ENCODE results near the gene SLC25A45.

The SLC25A45 gene

GRCh38 chr11:65389294-65389980 is 7.0 kb upstream of the SLC25A45 start:
- DNase-seq (ENCODE audit: low read depth, low spot score), result no peak

DNA sequence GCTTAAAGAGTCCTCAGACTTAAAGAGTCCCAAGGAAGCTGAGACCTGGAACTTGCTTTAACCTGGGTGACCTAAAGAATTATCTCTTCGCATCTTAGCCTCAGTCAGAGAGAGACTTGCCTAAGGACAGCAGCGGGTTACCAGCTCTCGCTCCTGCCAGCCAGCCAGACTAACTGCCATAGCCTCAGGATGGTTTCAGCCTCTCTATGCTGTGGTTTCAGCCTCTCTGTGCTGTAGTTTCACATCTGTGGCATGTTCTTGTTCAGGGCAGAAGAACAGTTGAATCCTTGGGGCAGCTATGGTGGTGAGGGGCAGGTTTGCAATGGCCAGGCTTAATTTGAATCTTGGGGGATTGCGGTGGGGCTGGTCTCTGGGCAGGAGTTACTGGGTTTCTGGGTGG is 6.3 kb upstream of the SLC25A45 start:
- no peak for DNase-seq (ENCODE audit: low read depth, low spot score)

GRCh38 chr11:65386307-65387140 is 4.1 kb upstream of the SLC25A45 start, which contains the start of gene FRMD8:
FRMD8 (plus strand) TSS chr11:65386637; CDS start chr11:65387037, 400 bp downstream.
- peak; percentile 94 for DNase-seq (ENCODE audit: low read depth, low spot score)

DNA sequence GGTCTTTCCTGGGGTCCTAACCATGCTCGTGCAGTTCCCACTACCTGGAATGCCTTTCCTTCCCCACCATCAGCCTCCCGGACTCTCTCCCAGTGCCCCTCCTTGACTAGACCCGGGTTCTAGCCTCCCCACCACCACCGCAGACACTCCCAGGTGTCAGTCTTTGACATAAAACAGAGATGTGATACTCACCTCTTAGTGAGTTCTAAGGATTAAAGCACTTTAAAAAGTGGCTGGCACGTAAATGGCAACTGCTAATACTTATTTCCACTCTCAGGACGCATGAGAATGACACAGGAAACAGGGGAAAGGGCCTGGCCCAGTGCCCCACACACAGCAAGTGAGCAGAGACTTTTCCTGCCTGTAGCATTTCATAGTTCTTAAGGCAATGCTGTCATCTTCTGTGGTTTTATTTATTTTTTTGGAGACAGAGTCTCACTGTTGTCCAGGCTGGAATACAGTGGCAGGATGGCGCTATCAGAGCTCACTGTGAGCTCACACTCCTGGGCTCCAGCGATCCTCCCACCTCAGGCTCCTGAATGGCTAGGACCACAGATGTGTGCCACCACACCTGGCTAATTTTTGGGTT is 1.9 kb upstream of the SLC25A45 start:
- no peak for DNase-seq (ENCODE audit: low read depth, low spot score)

DNA sequence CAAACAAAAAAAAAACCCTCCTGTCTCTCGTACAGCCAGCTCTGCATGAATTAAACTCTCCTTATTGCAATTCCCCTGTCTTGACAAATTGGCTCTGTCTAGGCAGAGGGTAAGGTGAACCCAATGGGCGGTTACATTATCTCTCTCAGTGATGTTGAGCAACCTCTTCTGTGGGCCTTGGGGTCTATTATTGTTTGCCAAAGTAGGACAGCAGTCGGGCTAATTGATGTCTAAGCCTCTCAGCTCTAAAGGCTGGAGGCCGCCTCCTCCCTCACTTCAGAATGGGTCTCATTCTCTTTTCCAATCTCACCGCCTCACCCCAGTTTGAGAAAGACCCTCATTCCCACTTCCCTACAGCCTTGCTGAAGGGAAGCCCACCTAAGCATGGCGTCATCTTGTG is 1.3 kb upstream of the SLC25A45 start:
- DNase-seq (ENCODE audit: low read depth, low spot score), result no peak

DNA sequence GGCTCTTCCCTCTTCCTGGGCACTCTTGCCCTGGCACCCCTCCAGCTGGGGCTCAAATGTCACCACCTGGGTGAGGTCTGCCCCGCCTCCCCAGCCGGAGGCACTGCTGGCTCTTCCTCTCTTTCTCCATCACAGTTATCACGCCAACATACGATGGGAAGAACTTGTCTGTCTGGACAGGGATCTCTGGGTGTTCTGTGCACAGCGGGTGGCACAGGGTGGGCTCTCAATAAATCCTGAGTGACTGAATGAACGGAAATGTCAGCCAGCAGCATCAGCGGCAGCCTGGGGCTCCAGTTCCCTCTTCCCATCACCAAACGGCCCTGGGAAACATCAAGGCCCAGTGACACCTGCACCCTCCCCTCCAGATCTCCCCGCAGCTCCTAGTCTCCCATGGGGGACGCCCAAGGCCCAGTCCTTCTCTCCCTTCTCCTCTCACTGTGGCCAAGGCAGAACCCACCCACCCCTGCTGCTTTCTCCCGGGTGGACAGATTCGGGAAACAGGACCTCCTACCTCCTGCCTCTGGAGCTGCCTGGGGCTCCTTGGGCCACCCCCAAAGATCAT is 440 bp upstream of the SLC25A45 start:
- DNase-seq (ENCODE audit: low read depth, low spot score), result no peak

- DNase-seq (ENCODE audit: low read depth, low spot score), result peak; percentile 85
These were observed 772 bp downstream of the SLC25A45 start for GRCh38 chr11:65381716-65382032.

DNA sequence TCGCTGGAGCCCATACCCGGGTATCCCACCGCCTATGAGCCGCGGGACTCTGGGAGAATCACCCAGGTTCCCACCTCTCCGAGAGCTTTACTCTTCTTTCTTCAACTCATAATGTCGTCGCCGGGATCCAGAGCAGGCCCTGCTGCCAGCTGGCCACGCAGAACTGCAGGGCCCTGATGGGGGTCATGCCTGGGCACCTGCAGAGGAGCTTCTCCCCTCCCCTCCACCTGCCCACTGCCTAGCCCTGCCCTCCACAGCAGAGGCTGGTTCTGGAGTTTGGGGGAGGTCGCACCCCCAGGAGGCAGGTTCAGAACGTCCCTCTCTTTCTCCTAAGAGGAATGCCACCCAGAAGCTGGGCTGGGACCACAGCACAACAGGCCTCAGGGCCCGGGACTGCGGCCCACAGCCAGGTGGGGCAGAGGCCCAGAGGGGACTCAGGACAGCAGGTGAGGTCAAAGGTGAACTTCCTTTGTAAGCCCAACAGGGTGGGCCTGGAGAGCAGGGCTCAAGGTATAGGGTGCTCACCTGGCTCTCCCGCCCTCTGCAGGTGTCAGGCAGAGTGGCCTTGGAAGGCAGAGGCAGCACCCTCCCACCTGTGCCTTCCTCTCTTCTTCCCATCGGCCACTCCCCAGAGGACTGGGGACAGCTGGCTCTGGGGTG is 1.9 kb downstream of the SLC25A45 start:
- DNase-seq (ENCODE audit: low read depth, low spot score), result no peak

DNA sequence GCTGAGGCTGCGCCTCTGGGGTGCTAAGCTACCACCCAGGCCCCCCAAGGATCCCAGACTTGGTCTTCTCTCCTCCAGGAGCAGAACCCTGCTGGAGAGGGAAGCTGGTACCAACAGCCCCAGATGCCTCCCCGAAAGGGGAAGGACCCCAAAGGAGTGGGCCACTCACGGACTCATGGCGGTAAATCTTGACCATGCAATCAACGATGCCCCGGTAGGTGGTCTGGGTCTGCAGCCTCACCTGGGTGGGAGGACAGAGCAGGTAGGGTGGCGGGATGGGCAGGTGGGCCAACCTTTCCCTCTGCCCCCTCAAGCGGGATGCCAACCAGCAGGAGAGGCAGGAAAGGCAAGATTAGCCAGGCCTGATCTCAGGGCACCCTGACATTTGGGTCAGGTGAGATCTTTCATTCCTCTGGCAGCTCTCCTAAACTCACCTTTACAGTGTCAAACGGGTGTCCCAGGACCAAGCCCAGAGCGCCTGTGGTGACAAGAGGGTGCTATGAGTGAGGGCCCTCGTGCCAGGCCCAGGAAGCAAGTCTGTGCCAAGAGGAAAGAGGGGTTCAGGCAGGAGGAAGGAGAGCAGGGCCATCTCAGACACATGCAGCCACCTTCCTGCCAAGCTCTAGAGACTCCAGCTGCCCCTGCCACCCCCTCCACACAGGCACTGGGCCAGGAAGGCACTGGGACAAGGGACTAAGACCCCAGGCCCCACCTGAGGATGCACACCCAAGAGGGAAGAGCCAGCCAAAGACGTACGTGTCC is 2.6 kb downstream of the SLC25A45 start:
- DNase-seq (ENCODE audit: low read depth, low spot score), result no peak

DNA sequence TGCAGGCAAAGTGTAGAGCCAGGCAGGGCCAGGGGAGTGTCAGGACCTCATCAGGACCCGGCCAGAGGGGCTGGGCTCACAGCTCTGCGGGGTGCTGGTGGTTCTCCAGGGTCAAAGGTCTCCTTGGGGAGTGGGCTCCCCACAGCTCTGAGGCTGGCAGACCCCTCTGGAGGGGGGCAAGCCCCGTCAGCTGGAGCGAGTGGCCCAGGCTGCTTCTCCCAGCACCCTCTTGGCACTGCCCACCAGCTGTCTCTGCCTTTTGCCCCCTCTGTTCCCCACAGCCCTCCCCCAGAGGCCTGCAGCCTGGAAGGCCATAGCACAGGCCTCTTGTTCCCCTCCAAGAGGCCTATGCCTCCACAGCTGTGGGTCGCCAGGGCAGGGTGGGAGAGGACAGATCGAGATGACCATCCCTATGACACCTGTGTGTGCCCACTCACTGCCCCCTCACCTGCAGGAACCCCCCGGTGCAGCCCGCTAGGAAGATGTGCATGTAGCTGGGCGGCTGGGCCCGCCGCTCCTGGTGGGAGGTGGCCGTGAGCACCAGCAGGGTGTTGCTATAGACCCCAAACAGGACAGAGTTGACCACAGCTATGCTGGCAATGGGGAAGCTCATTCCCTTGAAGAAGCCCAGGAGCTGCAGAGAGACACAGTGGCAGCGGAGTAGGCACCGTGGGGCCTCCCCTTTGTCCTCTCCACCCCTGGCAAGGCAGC is 3.4 kb downstream of the SLC25A45 start:
- peak; percentile 22 for DNase-seq (ENCODE audit: low read depth, low spot score)

DNA sequence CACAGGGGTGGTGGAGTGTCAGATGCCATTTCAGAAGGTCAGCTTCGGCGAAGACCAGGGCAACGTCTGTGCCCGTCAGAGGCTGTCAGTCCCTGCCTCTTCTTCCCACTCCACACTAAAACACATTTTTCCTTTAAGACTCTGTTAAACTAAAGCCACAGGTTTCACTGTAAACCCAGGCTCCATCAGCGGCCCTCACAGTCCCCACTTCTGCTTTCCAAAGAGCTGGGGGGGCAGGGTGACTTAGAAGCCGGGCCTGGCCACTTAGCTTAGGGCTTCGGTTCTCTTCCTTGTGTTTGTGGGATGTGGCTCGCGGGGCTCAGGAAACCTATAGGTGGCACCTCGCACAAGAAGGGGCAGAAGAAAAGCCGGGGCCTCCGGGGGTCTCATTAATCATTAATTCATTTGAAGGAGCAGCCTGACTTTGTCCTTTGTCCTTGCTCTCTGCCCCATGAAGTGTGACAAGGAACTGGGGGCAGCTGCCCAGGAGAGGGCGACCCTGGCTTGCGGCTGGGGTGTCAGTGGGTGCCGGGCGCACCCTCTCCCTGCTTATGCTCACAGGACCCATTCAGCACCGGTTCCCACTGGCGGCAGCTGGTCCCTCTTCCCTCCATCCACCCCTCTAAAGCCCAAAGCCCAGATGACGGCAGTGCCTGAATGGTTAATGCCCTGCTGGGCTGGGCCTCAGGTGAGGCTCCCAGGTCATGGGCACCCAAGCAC is 4.1 kb downstream of the SLC25A45 start:
- DNase-seq (ENCODE audit: low read depth, low spot score), result no peak

GRCh38 chr11:65377777-65378176 is 4.7 kb downstream of the SLC25A45 start:
- no peak for DNase-seq (ENCODE audit: low read depth, low spot score)

- DNase-seq (ENCODE audit: low read depth, low spot score), result no peak
These were observed 5.4 kb downstream of the SLC25A45 start for GRCh38 chr11:65377036-65377435.

DNA sequence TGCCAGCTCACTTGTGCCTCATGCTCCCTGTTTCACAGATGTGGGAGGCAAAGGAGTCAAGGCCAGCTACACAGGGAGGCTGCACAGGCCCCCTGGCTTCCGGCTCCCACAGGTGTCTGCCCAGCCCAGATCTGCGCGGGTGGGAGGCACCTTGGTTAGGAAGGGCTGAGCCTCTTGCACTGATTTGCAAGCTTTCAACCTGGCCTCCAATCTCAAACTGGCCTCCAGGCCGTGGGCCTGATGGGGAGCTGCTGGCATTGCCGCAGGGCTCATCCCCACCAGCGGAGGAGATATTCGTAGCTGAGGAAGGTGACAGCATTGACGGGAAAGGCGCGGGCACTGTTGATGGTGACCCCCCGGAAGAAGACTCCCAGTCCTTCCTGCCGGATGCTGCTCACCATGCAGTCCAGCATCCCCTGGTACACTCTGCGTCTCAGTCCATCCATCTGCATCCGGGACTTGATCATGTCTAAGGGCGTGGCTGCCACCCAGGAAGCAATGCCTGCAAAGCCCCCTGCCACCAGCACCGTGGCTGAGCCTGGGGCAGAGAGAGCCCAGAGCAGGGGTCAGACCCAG is 6.2 kb downstream of the SLC25A45 start:
- DNase-seq (ENCODE audit: low read depth, low spot score), result no peak

DNA sequence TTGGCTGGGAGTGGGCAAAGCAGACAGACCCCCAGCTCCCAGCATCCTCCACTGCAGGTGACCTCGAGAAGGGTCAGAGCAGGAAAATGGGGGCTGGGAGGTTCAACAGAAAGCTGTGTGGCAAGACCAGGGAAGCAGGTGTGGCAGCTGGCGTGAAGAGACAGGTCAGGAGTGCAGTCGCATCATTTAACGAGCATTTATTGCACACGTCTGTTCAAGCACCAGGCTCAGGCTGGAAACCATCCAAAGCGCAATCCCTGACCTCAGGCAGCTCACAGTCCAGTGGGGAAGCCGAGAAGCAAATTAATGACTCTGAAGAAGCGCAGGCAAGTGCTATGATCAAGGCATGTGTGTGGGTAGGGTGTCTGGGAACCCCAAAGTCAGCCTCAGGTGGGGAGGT is 7.4 kb downstream of the SLC25A45 start:
- DNase-seq (ENCODE audit: low read depth, low spot score), result no peak

DNA sequence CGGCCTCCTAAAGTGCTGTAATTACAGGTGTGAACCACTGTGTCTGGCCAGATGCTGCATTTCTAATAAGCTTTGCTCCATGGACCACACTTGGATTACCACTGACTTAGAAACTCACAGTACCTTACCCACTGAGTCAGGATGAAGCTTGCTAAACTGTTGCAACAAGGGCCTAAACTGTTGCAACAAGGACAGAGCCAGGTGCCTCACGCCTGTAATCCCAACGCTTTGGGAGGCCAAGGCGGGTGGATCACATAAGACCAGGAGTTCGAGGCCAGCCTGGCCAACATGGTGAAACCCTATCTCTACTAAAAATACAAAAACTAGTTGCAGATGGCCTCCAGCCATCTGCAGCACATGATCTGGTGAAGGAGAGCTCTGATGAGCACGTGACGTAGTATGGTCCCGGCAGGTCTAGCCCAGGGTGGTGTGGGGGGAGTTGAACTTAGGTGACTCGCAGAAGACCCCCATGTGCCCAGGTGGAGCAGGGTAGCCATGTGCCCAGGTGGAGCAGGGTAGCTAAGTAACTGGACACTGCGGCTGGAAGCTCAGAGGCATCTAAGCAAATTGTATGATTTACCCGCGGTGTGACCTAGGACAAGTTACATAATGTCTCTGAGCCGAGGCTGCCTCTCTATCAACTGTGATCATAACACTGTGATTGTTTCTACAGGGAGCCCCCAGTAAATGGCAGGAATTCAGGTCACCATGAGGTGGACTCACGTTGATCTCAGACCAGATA is 8.4 kb downstream of the SLC25A45 start:
- DNase-seq (ENCODE audit: low read depth, low spot score), result no peak

- no peak for DNase-seq (ENCODE audit: low read depth, low spot score)
These were observed 11.8 kb downstream of the SLC25A45 start for GRCh38 chr11:65370659-65371049.

DNA sequence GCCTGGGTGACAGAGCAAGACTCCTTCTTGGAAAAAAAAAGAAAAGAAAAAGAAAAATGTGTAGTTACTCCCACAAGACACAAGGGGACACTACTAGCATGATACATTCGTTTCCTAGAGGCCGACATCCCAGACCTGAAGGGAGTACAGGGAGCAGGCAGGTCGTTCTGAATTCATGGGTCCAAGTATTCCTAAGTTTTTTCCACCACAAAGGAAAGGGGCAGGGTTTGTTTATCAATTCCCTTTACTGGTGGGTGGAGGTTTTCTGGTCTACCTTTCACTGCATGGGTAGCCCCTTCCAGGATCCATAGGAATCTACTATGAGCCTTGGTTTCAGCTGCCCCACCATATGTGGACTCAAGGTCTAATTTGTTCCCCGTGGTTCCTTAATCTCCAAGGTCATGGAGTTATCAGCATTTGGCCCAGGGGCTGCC is 16.1 kb downstream of the SLC25A45 start:
- peak; percentile 82 for DNase-seq (ENCODE audit: low read depth, low spot score)

DNA sequence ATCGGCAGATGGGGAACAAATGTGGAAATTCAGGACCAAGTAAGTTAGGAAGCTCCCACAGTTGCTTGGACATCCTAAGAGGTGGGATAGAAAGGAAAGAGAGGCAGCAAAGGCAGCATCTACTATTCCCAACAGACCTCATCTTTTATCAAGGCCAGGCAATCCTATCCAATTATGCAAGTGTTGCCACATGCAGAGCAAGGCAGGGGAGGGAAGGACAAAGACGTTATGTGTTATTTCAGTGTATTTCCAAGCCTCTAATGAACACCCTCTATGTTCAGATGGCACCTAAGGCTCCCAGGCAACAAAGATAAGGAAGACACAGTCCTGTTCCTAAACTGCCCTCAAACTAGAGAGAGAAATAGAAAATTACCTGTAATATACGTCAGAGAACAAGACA is 18.7 kb downstream of the SLC25A45 start:
- no peak for DNase-seq (ENCODE audit: low read depth, low spot score)

All from astrocyte of the hippocampus (primary cell).